Ishikawa (cell line): Measurements from ENCODE around the gene ARHGAP33.

Experiments used
- CEBPB ChIP-seq: IDR thresholded peaks from 2 replicates; pipeline ENCODE4 v1.6.1; 2012
- CREB1 ChIP-seq: IDR thresholded peaks from 2 replicates; pipeline ENCODE4 v1.6.1; 2012; ENCODE audit warnings: low read depth
- EGR1 ChIP-seq: IDR thresholded peaks from 2 replicates; pipeline ENCODE4 v1.6.1; 2012
- EP300 ChIP-seq: IDR thresholded peaks from 2 replicates; pipeline ENCODE4 v1.6.1; 2012; ENCODE audit warnings: borderline replicate concordance
- FOXM1 ChIP-seq: IDR thresholded peaks from 2 replicates; pipeline ENCODE4 v1.6.1; 2012; ENCODE audit warnings: low read depth, borderline replicate concordance
- NFIC ChIP-seq: IDR thresholded peaks from 2 replicates; pipeline ENCODE4 v1.6.1; 2012
- RAD21 ChIP-seq: IDR thresholded peaks from 2 replicates; pipeline ENCODE4 v1.6.1; 2012; ENCODE audit warnings: low read depth
- TAF1 ChIP-seq: IDR thresholded peaks from 2 replicates; pipeline ENCODE4 v1.6.1; 2012; ENCODE audit warnings: low read depth, mild to moderate bottlenecking
- TCF12 ChIP-seq: IDR thresholded peaks from 2 replicates; pipeline ENCODE4 v1.6.1; 2012; ENCODE audit warnings: low read depth
- TEAD4 ChIP-seq: IDR thresholded peaks from 2 replicates; pipeline ENCODE4 v1.6.1; 2012
- YY1 ChIP-seq: IDR thresholded peaks from 2 replicates; pipeline ENCODE4 v1.6.1; 2012; ENCODE audit warnings: low read depth
- ZBTB7A ChIP-seq: IDR thresholded peaks from 2 replicates; pipeline ENCODE4 v1.6.1; 2012; ENCODE audit warnings: low read depth
- TF ChIP-seq, protein P1 (sequence below): IDR thresholded peaks from 2 replicates; pipeline ENCODE4 v1.6.1; 2012; ENCODE audit warnings: low read depth, mild to moderate bottlenecking
- TF ChIP-seq, protein P2 (sequence below): IDR thresholded peaks from 2 replicates; pipeline ENCODE4 v1.6.1; 2012
- TF ChIP-seq, protein P3 (sequence below): IDR thresholded peaks from 2 replicates; pipeline ENCODE4 v1.6.1; 2012

Gene ARHGAP33

DNA sequence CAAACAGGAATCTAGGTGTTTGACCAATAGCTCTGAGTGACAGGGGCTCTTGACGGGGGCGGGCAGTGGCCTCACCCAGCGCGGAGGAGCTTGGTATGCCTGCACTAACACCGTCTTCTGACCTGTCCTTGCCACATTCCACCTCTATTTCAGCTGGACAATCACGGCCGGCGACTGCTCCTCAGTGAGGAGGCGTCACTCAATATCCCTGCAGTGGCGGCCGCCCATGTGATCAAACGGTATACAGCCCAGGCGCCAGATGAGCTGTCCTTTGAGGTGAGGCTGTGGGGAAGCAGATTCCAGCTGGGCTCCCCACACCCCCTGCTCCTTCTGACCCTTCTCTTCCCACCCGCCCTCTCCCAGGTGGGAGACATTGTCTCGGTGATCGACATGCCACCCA, 4.7 kb downstream of the ARHGAP33 start:
- TF ChIP-seq FOXM1, result no peak
- TF ChIP-seq, protein P1, sequence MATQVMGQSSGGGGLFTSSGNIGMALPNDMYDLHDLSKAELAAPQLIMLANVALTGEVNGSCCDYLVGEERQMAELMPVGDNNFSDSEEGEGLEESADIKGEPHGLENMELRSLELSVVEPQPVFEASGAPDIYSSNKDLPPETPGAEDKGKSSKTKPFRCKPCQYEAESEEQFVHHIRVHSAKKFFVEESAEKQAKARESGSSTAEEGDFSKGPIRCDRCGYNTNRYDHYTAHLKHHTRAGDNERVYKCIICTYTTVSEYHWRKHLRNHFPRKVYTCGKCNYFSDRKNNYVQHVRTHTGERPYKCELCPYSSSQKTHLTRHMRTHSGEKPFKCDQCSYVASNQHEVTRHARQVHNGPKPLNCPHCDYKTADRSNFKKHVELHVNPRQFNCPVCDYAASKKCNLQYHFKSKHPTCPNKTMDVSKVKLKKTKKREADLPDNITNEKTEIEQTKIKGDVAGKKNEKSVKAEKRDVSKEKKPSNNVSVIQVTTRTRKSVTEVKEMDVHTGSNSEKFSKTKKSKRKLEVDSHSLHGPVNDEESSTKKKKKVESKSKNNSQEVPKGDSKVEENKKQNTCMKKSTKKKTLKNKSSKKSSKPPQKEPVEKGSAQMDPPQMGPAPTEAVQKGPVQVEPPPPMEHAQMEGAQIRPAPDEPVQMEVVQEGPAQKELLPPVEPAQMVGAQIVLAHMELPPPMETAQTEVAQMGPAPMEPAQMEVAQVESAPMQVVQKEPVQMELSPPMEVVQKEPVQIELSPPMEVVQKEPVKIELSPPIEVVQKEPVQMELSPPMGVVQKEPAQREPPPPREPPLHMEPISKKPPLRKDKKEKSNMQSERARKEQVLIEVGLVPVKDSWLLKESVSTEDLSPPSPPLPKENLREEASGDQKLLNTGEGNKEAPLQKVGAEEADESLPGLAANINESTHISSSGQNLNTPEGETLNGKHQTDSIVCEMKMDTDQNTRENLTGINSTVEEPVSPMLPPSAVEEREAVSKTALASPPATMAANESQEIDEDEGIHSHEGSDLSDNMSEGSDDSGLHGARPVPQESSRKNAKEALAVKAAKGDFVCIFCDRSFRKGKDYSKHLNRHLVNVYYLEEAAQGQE, result no peak
- TF ChIP-seq CREB1, result no peak
- TF ChIP-seq RAD21, result no peak
- TF ChIP-seq CEBPB, result no peak
- no peak for TF ChIP-seq TCF12
- no peak for TF ChIP-seq TAF1
- TF ChIP-seq, protein P2, sequence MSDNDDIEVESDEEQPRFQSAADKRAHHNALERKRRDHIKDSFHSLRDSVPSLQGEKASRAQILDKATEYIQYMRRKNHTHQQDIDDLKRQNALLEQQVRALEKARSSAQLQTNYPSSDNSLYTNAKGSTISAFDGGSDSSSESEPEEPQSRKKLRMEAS, result no peak
- no peak for TF ChIP-seq NFIC
- TF ChIP-seq TEAD4, result no peak
- no peak for TF ChIP-seq EGR1
- TF ChIP-seq, protein P3, sequence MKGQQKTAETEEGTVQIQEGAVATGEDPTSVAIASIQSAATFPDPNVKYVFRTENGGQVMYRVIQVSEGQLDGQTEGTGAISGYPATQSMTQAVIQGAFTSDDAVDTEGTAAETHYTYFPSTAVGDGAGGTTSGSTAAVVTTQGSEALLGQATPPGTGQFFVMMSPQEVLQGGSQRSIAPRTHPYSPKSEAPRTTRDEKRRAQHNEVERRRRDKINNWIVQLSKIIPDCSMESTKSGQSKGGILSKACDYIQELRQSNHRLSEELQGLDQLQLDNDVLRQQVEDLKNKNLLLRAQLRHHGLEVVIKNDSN, result no peak

DNA sequence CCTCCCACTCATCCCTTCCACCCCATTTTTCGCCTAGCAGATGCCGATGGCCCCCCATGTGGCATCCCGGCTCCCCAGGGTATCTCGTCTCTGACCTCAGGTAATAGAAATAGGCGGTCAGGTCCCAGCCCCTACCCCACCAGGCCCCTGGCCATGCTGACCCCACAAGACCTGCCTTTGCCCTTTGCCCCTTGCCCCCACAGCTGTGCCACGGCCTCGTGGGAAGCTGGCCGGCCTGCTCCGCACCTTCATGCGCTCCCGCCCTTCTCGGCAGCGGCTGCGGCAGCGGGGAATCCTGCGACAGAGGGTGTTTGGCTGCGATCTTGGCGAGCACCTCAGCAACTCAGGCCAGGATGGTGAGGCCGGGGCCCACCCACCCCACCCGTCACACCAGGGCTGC, 5.4 kb downstream of the ARHGAP33 start:
- no peak for TF ChIP-seq TCF12
- TF ChIP-seq TEAD4, result no peak
- TF ChIP-seq EP300, result no peak
- TF ChIP-seq EGR1, result no peak
- TF ChIP-seq, protein P3, result no peak
- TF ChIP-seq NFIC, result no peak
- TF ChIP-seq TAF1, result no peak
- no peak for TF ChIP-seq CEBPB
- TF ChIP-seq CREB1, result no peak
- TF ChIP-seq, protein P1, result no peak
- TF ChIP-seq RAD21, result no peak
- no peak for TF ChIP-seq ZBTB7A
- TF ChIP-seq, protein P2, result no peak
- TF ChIP-seq YY1, result no peak

DNA sequence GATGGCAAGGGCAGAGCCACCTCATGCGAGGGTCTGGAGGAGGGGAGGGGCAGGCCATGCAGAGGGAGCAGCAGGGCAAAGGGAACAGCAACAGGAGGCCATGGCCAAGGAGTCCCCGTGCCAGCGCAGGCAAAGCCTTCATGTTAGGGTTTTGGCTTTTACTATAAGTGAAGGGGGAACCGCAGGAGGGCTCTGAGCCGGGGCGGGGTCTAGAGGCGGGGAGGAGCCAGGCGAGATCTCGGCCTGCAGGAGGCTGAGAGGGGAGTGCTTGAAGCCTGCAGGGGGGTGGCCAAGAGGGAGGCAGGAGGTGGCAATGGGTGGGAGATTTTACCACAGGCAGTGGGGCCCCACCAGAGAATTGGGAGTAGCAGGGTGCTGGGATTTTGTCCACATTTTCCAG, 6.3 kb downstream of the ARHGAP33 start:
- no peak for TF ChIP-seq TAF1
- no peak for TF ChIP-seq CEBPB
- no peak for TF ChIP-seq TEAD4
- TF ChIP-seq, protein P1, result no peak
- TF ChIP-seq YY1, result no peak
- TF ChIP-seq, protein P2, result no peak
- no peak for TF ChIP-seq FOXM1

DNA sequence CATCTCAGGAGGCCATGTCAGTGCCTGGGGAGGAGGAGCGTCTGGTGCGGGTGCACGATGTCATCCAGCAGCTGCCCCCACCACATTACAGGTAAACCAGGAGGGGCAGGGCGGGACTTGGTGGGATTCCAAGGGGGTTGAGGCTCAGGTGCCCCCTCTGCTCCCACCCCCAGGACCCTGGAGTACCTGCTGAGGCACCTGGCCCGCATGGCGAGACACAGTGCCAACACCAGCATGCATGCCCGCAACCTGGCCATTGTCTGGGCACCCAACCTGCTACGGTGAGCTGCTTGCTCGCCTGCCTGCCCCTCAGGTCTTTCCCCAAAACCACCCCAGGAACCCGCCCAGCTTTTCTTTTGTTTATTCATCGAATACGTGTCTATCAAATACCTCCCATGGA, 7.2 kb downstream of the ARHGAP33 start:
- TF ChIP-seq EP300 (no peak), CEBPB (no peak), RAD21 (no peak), YY1 (no peak)
- TF ChIP-seq, protein P3, result no peak
